HCT116 (cell line): ENCODE data around the gene PKHD1.

Experiments used
- POLR2A ChIP-seq: IDR thresholded peaks from 2 replicates; pipeline ENCODE4 v1.7.0; 2011; ENCODE audit warnings: borderline replicate concordance; ENCODE audit not compliant: insufficient read depth, insufficient read length; ENCODE audit errors: extremely low read depth
- RAD21 ChIP-seq: IDR thresholded peaks from 2 replicates; pipeline ENCODE4 v1.6.1; 2012; ENCODE audit warnings: low read depth, mild to moderate bottlenecking
- REST ChIP-seq: IDR thresholded peaks from 2 replicates; pipeline ENCODE4 v1.6.1; 2012; ENCODE audit warnings: low read depth
- TF ChIP-seq, protein P1 (sequence below), 3 experiments: fragments of 200-600 bp in 1 of 3; sonication (generic) in 1 of 3; IDR thresholded peaks in 2 of 3; conservative IDR thresholded peaks in 1 of 3; 2 replicates each; pipeline ENCODE4 v1.5.1; 2012 to 2017; ENCODE audit warnings: low read depth in 2 of 3, low read length in 2 of 3, antibody characterized with exemption in 1 of 3, borderline replicate concordance in 1 of 3, control low read depth in 1 of 3, mild to moderate bottlenecking in 1 of 3, mixed read lengths in 1 of 3, mixed run types in 1 of 3, moderate library complexity in 1 of 3; ENCODE audit not compliant: insufficient read depth in 1 of 3

- TF ChIP-seq POLR2A (no peak), REST (no peak), RAD21 (no peak)
- TF ChIP-seq, protein P1, sequence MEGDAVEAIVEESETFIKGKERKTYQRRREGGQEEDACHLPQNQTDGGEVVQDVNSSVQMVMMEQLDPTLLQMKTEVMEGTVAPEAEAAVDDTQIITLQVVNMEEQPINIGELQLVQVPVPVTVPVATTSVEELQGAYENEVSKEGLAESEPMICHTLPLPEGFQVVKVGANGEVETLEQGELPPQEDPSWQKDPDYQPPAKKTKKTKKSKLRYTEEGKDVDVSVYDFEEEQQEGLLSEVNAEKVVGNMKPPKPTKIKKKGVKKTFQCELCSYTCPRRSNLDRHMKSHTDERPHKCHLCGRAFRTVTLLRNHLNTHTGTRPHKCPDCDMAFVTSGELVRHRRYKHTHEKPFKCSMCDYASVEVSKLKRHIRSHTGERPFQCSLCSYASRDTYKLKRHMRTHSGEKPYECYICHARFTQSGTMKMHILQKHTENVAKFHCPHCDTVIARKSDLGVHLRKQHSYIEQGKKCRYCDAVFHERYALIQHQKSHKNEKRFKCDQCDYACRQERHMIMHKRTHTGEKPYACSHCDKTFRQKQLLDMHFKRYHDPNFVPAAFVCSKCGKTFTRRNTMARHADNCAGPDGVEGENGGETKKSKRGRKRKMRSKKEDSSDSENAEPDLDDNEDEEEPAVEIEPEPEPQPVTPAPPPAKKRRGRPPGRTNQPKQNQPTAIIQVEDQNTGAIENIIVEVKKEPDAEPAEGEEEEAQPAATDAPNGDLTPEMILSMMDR (IDR thresholded peaks at IDR 0.05 in 2 of 3, conservative IDR thresholded peaks at IDR 0.05 in 1 of 3; ENCODE audit: borderline replicate concordance in 1 of 3, insufficient read depth in 1 of 3, low read depth in 2 of 3, low read length in 2 of 3), result no peak
Measured at GRCh38 chr6:51913265-51913664, 174.1 kb downstream of the PKHD1 start.
